Measurements from ENCODE around the gene TPST2.
"Not testable (repeated sequence)": the region's sequence is repeated elsewhere in the genome, so short reads cannot be mapped to it uniquely, and the experiment has no call there.

TPST2 gene

GRCh38 chr22:26621663-26622062 is 31.7 kb upstream of the TPST2 start, which contains the start of gene CRYBA4:
Gene CRYBA4, plus strand, starts transcription at chr22:26621963. Its CDS starts 634 bp downstream, at chr22:26622597.
- TF ChIP-seq Cebpa-rat (IDR thresholded peaks at IDR 0.05) = no peak
- Histone ChIP-seq H3K9me3 (no peaks in the 10 kb centered on the region), H3K27ac (no peak within 1 kb of the TSS), H3K27me3 (no peaks in the 10 kb centered on the region), H3K9ac (no peak within 1 kb of the TSS), H3K36me3 (no peaks in the 10 kb centered on the region), H3K4me1 (peaks cover 34% of the 10 kb centered on the region), H4K20me1 (no peaks in the 10 kb centered on the region), H3K4me3 (no peak within 1 kb of the TSS), H3K4me2 (no peak within 1 kb of the TSS)

- TF ChIP-seq Cebpa-rat (IDR thresholded peaks at IDR 0.05) = no peak
- H3K4me3 ChIP-seq = no peak overlapping the region
- H3K27me3 ChIP-seq = no peaks in the 10 kb centered on the region
- no peaks in the 10 kb centered on the region for H3K36me3 ChIP-seq
- no peak overlapping the region for H3K4me2 ChIP-seq
- H3K9me3 ChIP-seq = no peaks in the 10 kb centered on the region
- H3K27ac ChIP-seq = no peak overlapping the region
- no peaks in the 10 kb centered on the region for H4K20me1 ChIP-seq
- H3K9ac ChIP-seq = no peak overlapping the region
- H3K4me1 ChIP-seq = peaks cover 48% of the 10 kb centered on the region
These were observed 30.3 kb upstream of the TPST2 start for GRCh38 chr22:26620197-26620596.

GRCh38 chr22:26619510-26619909 is 29.6 kb upstream of the TPST2 start:
- Histone ChIP-seq H3K4me1 (peaks cover 55% of the 10 kb centered on the region), H3K36me3 (no peaks in the 10 kb centered on the region), H3K9me3 (no peaks in the 10 kb centered on the region), H3K4me2 (peak overlapping the region; percentile 38), H4K20me1 (no peaks in the 10 kb centered on the region), H3K9ac (no peak overlapping the region), H3K27me3 (no peaks in the 10 kb centered on the region), H3K27ac (peak overlapping the region; percentile 88), H3K4me3 (no peak overlapping the region)
- no peak for TF ChIP-seq Cebpa-rat (IDR thresholded peaks at IDR 0.05)

- H4K20me1 ChIP-seq = no peaks in the 10 kb centered on the region
- no peaks in the 10 kb centered on the region for H3K9me3 ChIP-seq
- H3K27me3 ChIP-seq = no peaks in the 10 kb centered on the region
- peak overlapping the region; percentile 86 for H3K4me2 ChIP-seq
- no peaks in the 10 kb centered on the region for H3K36me3 ChIP-seq
- peaks cover 66% of the 10 kb centered on the region for H3K4me1 ChIP-seq
- no peak overlapping the region for H3K4me3 ChIP-seq
- peak overlapping the region; percentile 88 for H3K27ac ChIP-seq
- peak overlapping the region; percentile 74; the same call in 1 of the 2 replicates for H3K9ac ChIP-seq
- TF ChIP-seq Cebpa-rat (IDR thresholded peaks at IDR 0.05) = no peak
These were observed 28.5 kb upstream of the TPST2 start for GRCh38 chr22:26618455-26618854.

- Histone ChIP-seq H3K27ac (peak within 1 kb of the TSS; percentile 88), H3K4me1 (peaks cover 75% of the 10 kb centered on the region), H3K36me3 (no peaks in the 10 kb centered on the region), H3K4me2 (peak within 1 kb of the TSS; percentile 86), H3K4me3 (no peak within 1 kb of the TSS), H3K27me3 (no peaks in the 10 kb centered on the region), H3K9ac (peak within 1 kb of the TSS; percentile 74), H3K9me3 (no peaks in the 10 kb centered on the region), H4K20me1 (no peaks in the 10 kb centered on the region)
- TF ChIP-seq Cebpa-rat (IDR thresholded peaks at IDR 0.05) = no peak
These were observed 27.6 kb upstream of the TPST2 start, which contains the start of gene CRYBB1 for GRCh38 chr22:26617271-26618199. Gene CRYBB1, minus strand, starts transcription at chr22:26618027. Its CDS starts 1,708 bp downstream, at chr22:26616319.

- H3K27me3 ChIP-seq = no peaks in the 10 kb centered on the region
- TF ChIP-seq Cebpa-rat (IDR thresholded peaks at IDR 0.05) = no peak
- H3K4me3 ChIP-seq = no peak overlapping the region
- peaks cover 84% of the 10 kb centered on the region for H3K4me1 ChIP-seq
- peak overlapping the region; percentile 88 for H3K27ac ChIP-seq
- peak overlapping the region; percentile 30; the same call in 1 of the 2 replicates for H3K9ac ChIP-seq
- H4K20me1 ChIP-seq = no peaks in the 10 kb centered on the region
- H3K4me2 ChIP-seq = peak overlapping the region; percentile 86
- no peaks in the 10 kb centered on the region for H3K9me3 ChIP-seq
- no peaks in the 10 kb centered on the region for H3K36me3 ChIP-seq
These were observed 26.7 kb upstream of the TPST2 start for GRCh38 chr22:26616650-26617049.

- Histone ChIP-seq H3K9me3 (no peaks in the 10 kb centered on the region), H3K4me2 (peak overlapping the region; percentile 86), H3K4me1 (peaks cover 91% of the 10 kb centered on the region), H3K27ac (peak overlapping the region; percentile 88), H3K36me3 (no peaks in the 10 kb centered on the region), H3K27me3 (no peaks in the 10 kb centered on the region), H3K4me3 (no peak overlapping the region), H4K20me1 (no peaks in the 10 kb centered on the region), H3K9ac (peak overlapping the region; percentile 30; the same call in 1 of the 2 replicates)
- no peak for TF ChIP-seq Cebpa-rat (IDR thresholded peaks at IDR 0.05)
These were observed 26.0 kb upstream of the TPST2 start for GRCh38 chr22:26615830-26616435.

GRCh38 chr22:26615149-26615548 is 25.2 kb upstream of the TPST2 start:
- peak overlapping the region; percentile 88 for H3K27ac ChIP-seq
- H3K4me2 ChIP-seq = peak overlapping the region; percentile 86
- H3K27me3 ChIP-seq = no peaks in the 10 kb centered on the region
- peak; percentile 82 for TF ChIP-seq Cebpa-rat (IDR thresholded peaks at IDR 0.05)
- H3K4me1 ChIP-seq = peaks cover 99% of the 10 kb centered on the region
- 0 out of 2 replicates have a peak overlapping the region, but pooled peaks have one; percentile 11 for H3K9ac ChIP-seq
- no peaks in the 10 kb centered on the region for H4K20me1 ChIP-seq
- no peaks in the 10 kb centered on the region for H3K9me3 ChIP-seq
- H3K36me3 ChIP-seq = no peaks in the 10 kb centered on the region
- H3K4me3 ChIP-seq = no peak overlapping the region

GRCh38 chr22:26614322-26614721 is 24.4 kb upstream of the TPST2 start:
- Histone ChIP-seq H3K36me3 (no peaks in the 10 kb centered on the region), H3K4me3 (no peak overlapping the region), H3K27ac (peak overlapping the region; percentile 88), H3K9ac (no peak overlapping the region), H3K9me3 (no peaks in the 10 kb centered on the region), H4K20me1 (no peaks in the 10 kb centered on the region), H3K27me3 (no peaks in the 10 kb centered on the region), H3K4me2 (peak overlapping the region; percentile 86), H3K4me1 (peaks cover 100% of the 10 kb centered on the region)
- no peak for TF ChIP-seq Cebpa-rat (IDR thresholded peaks at IDR 0.05)

- not testable (repeated sequence) for H3K4me3 ChIP-seq, H3K9ac ChIP-seq, H3K36me3 ChIP-seq, H4K20me1 ChIP-seq, H3K27me3 ChIP-seq, H3K9me3 ChIP-seq
- peaks cover 100% of the 10 kb centered on the region for H3K4me1 ChIP-seq
- H3K4me2 ChIP-seq = peak overlapping the region; percentile 86
- peak overlapping the region; percentile 88 for H3K27ac ChIP-seq
These were observed 23.8 kb upstream of the TPST2 start for GRCh38 chr22:26613753-26614152.
